Measurements from ENCODE around the gene MED25.

Gene MED25

DNA sequence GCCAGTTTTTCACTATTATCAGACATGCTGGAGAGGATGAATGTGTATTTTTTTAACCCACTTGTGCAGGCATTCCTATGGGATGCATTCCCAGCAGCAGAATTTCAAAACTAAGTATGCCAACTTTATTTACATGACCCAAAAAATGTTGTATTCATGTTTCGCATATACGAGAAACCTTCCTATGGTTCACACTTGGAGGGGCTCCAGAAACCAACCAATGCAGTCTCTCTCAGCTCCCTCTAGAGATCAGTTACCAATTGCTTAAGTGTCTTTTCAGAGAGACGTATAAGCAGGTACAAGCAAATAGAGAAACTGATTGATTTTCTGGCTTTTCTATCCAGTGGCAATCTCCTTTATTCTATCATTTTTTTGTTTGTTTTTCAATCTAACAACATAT, 27.3 kb downstream of the MED25 start:
- DNase-seq = no peak

DNA sequence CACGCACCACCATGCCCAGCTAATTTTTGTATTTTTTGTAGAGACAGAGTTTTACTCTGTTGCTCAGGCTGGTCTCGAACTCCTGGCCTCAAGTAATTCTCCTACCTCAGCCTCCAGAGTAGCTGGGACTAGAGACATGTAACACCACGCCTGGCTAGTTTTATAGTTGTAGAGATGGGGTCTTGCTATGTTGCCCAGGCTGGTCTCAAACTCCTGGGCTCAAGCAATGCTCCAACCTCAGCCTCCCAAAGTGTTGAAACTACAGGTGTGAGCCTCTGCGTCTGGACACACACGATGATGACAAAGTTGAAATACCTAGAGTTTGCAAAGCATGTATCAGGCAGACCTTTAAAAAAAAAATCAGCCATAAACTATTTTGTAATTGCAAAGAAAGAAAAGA, 28.3 kb downstream of the MED25 start:
- no peak for DNase-seq

GRCh38 chr19:49847731-49848696, 29.9 kb downstream of the MED25 start:
- DNase-seq = no peak

DNA sequence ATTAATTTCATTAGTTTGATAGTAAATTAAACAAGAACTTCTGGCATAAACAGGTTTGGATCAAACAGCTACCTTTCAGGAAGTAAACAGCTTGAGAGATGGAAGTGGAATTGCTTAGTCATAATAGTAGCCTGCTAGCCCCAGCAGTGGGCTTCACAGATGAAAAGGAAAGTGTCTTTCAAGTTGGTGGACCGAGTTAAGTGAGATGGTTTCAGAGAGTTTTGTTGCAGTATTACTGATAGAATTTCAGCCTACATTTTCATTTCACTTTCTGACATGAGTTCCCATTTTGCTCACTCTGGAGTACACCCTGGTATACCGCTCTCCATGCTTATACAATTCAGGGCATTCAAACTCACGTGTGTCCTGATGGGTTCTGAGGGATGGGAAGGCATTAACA, 30.8 kb downstream of the MED25 start:
- DNase-seq = no peak

DNA sequence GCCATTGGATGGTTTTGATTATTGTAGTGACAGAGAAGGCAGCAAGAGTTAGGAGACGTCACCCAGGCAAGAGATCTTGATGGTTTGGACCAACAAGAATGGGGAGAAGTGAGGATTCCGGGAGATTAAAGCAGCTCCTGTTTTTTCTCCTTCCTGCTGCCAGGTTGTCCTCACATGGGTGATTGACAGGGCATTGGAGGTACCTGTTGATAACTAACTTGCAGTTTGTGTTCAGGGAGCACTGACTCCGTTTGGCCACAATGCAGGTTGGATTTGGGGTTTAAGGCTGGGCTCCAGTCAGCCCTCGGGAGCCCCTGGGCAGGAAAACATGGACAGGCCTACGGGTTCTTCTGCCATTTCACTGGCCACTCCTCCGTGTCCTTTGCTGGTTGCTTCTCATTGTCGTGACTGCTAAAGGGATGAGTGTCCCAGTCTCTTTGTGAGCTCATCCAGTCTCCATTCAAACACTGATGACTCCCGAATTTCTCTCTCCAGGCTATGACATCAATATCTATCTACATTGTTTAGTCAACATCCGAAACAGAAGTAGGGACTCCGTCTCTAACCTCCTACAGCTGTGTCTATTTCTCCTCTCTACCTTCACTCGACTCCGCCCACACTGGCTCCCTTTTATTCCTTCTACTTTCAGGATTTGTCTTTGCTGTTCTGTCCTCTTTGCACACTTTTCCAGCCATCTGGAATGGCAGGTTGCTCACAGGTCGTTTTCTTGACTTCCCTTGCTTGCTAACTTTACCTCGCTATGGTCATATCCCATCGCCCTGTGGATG, 31.5 kb downstream of the MED25 start:
- no peak for DNase-seq

DNA sequence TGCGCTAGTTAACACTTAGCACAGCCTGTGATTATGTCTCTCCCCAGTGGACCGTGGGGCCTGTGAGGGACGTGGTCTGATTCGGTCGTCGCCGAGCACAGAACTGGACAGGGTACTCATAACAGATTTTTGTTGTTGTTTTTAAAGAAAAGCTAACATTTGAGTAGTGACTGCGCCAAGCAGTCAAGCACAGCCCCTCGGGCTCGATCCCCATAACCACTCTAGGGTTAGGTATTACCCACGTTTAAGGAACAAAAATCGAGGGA, 32.1 kb downstream of the MED25 start:
- DNase-seq = no peak

DNA sequence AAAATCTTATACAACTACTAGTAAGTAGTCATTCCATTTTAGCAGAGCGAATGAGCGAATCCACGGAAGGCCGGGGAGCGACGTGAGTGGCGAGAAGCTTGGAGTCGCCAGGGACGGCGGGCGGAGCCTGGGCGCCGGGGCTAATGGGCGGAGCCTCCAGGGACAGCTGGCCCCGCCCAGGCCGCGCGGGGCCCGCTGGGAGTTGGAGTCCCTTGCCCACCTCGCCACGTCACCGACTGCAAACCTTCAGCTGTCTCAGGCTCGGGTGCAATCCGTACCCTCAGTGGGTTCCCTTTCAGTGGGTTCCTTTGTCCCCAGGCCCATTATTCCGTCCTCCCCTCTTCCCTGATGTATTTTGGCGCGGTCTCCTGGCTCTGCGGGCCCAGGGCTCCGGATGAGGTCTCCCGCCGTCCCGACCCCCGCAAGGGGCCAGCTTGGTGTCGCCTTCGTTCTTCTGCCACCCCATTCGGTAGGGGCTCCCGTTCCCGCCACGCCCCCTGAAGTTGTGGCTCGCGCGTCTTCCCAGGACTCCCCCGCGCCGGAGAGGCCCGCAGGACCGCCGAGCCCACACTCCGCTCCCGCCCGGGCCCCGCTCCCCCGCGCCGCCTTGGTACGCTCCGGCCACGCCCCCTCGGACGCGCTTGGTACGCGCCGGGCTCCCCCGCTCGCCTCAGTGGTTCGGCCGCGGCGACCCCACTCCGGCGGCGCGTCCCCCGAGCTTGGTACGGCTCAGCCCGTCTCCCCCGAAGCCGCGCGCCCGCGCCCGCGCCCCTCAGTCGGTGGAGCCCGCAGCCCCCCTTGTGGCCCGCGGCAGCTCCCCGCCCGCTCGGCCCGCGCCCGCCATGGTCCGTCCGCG, 32.6 kb downstream of the MED25 start, which contains the start of gene PTOV1:
TSS of gene PTOV1 (plus strand) at position 673 of the 856 bp plus-strand sequence.
- DNase-seq = peak; percentile 72

DNA sequence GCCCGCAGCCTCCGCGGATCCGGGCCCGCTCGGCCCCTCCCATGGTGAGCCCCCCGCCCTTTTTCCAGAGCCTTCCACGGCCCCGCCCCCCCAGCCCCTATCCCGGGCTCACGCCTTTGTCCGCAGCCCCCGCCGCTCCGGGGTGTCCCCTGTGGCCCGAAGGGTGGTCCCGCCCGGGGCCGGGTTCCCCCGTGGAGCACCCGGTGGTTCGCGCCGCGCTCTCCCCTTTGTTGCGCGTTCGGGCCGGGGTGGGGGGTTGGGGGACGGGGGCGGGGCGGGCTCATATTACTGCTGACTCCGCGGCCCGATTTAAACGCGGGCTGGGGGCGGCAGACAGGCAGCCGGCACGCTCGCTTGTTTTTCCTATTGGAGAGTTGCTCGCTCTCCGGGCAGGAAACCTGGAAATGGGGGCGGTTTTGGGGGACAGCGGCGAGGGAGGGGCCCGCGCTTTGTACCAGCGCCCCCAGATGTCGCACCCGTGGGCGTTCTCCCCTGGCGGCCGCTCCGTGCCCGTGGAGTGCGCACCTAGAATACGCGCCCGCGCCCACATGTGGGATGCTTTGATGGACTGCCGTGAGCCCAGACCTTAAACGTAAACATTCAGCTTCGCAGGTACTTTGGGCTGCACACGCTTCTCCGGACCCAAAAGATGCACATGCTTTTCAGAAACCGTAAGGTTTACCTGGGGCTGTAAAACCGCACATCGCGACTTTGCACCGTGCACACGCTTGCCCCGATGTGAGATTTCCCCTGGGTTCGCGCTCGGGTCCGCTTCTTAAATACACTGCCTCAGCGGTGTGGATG, 33.6 kb downstream of the MED25 start:
- DNase-seq = no peak

- no peak for DNase-seq
Observed at GRCh38 chr19:49852631-49853126, 34.6 kb downstream of the MED25 start.

DNA sequence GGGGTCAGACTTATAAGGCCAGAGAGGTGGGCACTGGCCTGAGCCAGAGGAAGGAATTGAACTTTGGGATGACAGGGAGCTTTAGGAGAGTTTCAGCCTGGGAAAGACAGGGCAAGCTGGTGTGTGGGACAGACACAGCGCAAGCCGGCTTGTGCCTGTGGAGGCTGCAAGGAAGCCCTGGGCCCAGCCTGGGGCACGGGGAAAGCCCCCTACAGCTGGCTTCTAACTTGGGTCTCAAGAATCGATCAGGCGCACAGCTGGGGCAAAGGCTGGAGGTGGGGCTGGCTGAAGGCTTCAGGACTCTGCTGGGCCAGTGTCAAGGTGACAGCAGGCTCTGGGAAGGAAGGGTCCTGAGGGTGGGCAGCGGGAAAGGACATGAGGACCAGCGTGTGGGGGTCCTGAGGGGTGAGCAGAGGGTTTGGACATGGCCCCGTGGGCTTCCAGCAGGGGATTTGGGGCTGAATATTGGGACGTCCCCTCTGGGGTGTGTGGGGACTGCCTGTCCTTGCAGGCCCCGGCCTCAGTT, 35.8 kb downstream of the MED25 start:
- no peak for DNase-seq

- no peak for DNase-seq
Observed at GRCh38 chr19:49854378-49855263, 36.5 kb downstream of the MED25 start.

GRCh38 chr19:49855277-49855675, 37.2 kb downstream of the MED25 start:
- DNase-seq = no peak

GRCh38 chr19:49855676-49856573, 37.8 kb downstream of the MED25 start:
- no peak for DNase-seq

- DNase-seq = no peak
Observed at GRCh38 chr19:49856574-49857021, 38.5 kb downstream of the MED25 start.

- DNase-seq = no peak
Observed at GRCh38 chr19:49857061-49857837, 39.2 kb downstream of the MED25 start.

DNA sequence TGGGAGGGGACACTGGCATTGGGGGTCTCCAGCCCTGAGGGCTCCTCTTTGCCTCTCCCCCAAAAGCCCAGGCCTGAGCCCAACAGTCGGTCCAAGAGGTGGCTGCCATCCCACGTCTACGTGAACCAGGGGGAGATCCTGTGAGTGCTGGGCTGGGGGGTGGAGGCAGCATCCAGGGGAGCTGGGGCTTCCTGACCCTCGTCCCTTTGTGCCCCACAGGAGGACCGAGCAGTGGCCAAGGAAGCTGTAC, 39.7 kb downstream of the MED25 start:
- no peak for DNase-seq

- no peak for DNase-seq
Observed at GRCh38 chr19:49858088-49858985, 40.2 kb downstream of the MED25 start.
